HUES48 (cell line): ENCODE data around the gene KRTAP8-1.

Experiments used
- H3K27ac ChIP-seq: one replicate; pipeline ENCODE4 v1.7.0; 2013; ENCODE audit warnings: low read depth, low read length, inconsistent platforms
- H3K27me3 ChIP-seq: 2 replicates; pipeline ENCODE4 v1.6.1; 2013; ENCODE audit warnings: mild to moderate bottlenecking, low read length; ENCODE audit not compliant: control insufficient read depth, insufficient read depth
- H3K36me3 ChIP-seq: 2 replicates; pipeline ENCODE4 v1.6.1; 2013; ENCODE audit warnings: low read length; ENCODE audit not compliant: control insufficient read depth, insufficient read depth
- H3K4me1 ChIP-seq: 2 replicates; pipeline ENCODE4 v1.6.1; 2013; ENCODE audit warnings: mild to moderate bottlenecking, low read length; ENCODE audit not compliant: control insufficient read depth, insufficient read depth
- H3K4me3 ChIP-seq: 2 replicates; pipeline ENCODE4 v1.5.1; 2013; ENCODE audit warnings: mild to moderate bottlenecking, low read depth, low read length
- H3K9ac ChIP-seq: 2 replicates; pipeline ENCODE4 v1.6.1; 2013; ENCODE audit warnings: mild to moderate bottlenecking, low read depth, low read length, moderate library complexity
- H3K9me3 ChIP-seq: 2 replicates; pipeline ENCODE4 v1.6.1; 2013; ENCODE audit warnings: low read length; ENCODE audit not compliant: control insufficient read depth, insufficient read depth

KRTAP8-1 gene

DNA sequence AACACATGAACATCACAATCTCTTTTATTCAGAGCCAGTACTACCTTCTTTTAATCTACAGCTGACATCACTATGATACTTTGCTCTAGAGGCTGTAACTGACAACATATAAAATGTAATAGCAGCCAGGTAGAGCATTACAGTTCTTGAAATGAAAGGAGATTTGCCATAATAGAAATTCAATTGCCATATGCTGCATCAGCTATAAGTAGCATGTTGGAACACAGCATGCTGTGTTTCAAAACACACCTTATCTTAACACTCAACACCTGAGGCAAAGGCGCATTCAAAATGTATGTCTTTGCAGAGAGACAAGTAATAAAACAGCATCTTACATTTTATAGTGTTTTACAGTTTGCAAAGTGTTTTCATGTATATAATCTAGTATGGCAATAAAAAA lies 33.8 kb downstream of the KRTAP8-1 start:
- no peaks in the 10 kb centered on the region; the same call in none of the 2 replicates for H3K9me3 ChIP-seq
- H3K27me3 ChIP-seq, result no peaks in the 10 kb centered on the region
- no peak overlapping the region for H3K9ac ChIP-seq
- no peak overlapping the region for H3K4me3 ChIP-seq
- H3K27ac ChIP-seq, result no peak overlapping the region
- H3K4me1 ChIP-seq, result no peaks in the 10 kb centered on the region
- H3K36me3 ChIP-seq, result no peaks in the 10 kb centered on the region

DNA sequence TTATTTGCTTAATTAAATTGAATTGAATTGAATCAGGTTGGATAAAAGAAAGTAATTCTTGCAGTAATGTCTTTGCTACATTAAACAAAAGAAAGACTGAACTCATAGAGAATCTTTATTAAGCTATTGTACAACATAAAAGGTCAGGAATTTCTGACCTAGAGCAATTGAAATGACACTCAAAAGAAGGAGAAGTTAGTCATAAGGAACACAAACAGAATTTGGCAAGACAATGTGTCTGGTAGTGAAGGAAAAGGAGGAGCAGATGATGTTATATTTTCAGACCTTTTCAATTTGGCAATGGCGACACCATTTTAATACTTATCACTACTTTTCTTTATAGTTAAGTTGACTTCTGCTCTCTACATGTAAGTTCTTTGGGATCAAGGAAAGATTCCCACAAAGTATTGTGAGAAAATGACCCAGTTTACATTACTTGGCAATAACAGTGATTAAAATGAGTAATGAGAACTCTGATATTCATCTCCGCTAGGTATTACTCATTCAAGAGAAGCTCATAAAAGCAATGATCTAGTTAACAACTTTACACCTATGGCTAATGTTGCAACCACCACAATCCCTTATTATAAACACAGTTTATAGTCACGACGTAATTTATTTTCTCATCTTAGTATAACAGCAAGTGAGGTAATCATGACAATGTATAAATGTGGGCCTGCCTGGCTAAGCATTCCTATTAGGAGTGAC lies 43.2 kb downstream of the KRTAP8-1 start:
- Histone ChIP-seq H3K9ac (no peak overlapping the region), H3K36me3 (no peaks in the 10 kb centered on the region), H3K27ac (no peak overlapping the region), H3K4me1 (no peaks in the 10 kb centered on the region), H3K9me3 (no peaks in the 10 kb centered on the region; the same call in 1 of the 2 replicates), H3K27me3 (no peaks in the 10 kb centered on the region), H3K4me3 (no peak overlapping the region)
